ENCODE results near the gene LMCD1.

The LMCD1 gene

GRCh38 chr3:8494327-8494726 lies 7.3 kb upstream of the LMCD1 start:
- H3K4me3 ChIP-seq (ENCODE audit: low read depth in 1 of 2, low read length in 2 of 2), result no peak overlapping the region
- H3K27me3 ChIP-seq (ENCODE audit: low read depth, low read length), result no peaks in the 10 kb centered on the region
- no peak overlapping the region for H3K27ac ChIP-seq (ENCODE audit: low read length)
- no peaks in the 10 kb centered on the region for H3K9me3 ChIP-seq (ENCODE audit: control insufficient read depth in 1 of 2, low read length in 2 of 2)
- H3K36me3 ChIP-seq (ENCODE audit: control insufficient read depth in 1 of 2, insufficient read depth in 2 of 2, low read length in 2 of 2), result no peaks in the 10 kb centered on the region
- peaks cover 0 to 4% of the 10 kb centered on the region in 2 donors for H3K4me1 ChIP-seq (ENCODE audit: control insufficient read depth in 1 of 2, insufficient read depth in 2 of 2, low read length in 2 of 2)

- H3K36me3 ChIP-seq (ENCODE audit: control insufficient read depth in 1 of 2, insufficient read depth in 2 of 2, low read length in 2 of 2), result no peaks in the 10 kb centered on the region
- no peak overlapping the region for H3K4me3 ChIP-seq (ENCODE audit: low read depth in 1 of 2, low read length in 2 of 2)
- H3K4me1 ChIP-seq (ENCODE audit: control insufficient read depth in 1 of 2, insufficient read depth in 2 of 2, low read length in 2 of 2), result peaks cover 0 to 6% of the 10 kb centered on the region in 2 donors
- no peaks in the 10 kb centered on the region for H3K9me3 ChIP-seq (ENCODE audit: control insufficient read depth in 1 of 2, low read length in 2 of 2)
- no peaks in the 10 kb centered on the region for H3K27me3 ChIP-seq (ENCODE audit: low read depth, low read length)
- no peak overlapping the region for H3K27ac ChIP-seq (ENCODE audit: low read length)
These were observed 4.0 kb upstream of the LMCD1 start for GRCh38 chr3:8497582-8497981.

GRCh38 chr3:8499181-8499611 lies 2.4 kb upstream of the LMCD1 start:
- Histone ChIP-seq H3K27me3 (ENCODE audit: low read depth, low read length) (no peaks in the 10 kb centered on the region), H3K4me1 (ENCODE audit: control insufficient read depth in 1 of 2, insufficient read depth in 2 of 2, low read length in 2 of 2) (peaks cover 0 to 6% of the 10 kb centered on the region in 2 donors), H3K4me3 (ENCODE audit: low read depth in 1 of 2, low read length in 2 of 2) (no peak overlapping the region), H3K36me3 (ENCODE audit: control insufficient read depth in 1 of 2, insufficient read depth in 2 of 2, low read length in 2 of 2) (no peaks in the 10 kb centered on the region), H3K9me3 (ENCODE audit: control insufficient read depth in 1 of 2, low read length in 2 of 2) (no peaks in the 10 kb centered on the region), H3K27ac (ENCODE audit: low read length) (no peak overlapping the region)

GRCh38 chr3:8500319-8500988 lies 1.2 kb upstream of the LMCD1 start:
- Histone ChIP-seq H3K9me3 (ENCODE audit: control insufficient read depth in 1 of 2, low read length in 2 of 2) (no peaks in the 10 kb centered on the region), H3K36me3 (ENCODE audit: control insufficient read depth in 1 of 2, insufficient read depth in 2 of 2, low read length in 2 of 2) (no peaks in the 10 kb centered on the region), H3K4me1 (ENCODE audit: control insufficient read depth in 1 of 2, insufficient read depth in 2 of 2, low read length in 2 of 2) (peaks cover 0 to 6% of the 10 kb centered on the region in 2 donors), H3K27me3 (ENCODE audit: low read depth, low read length) (no peaks in the 10 kb centered on the region), H3K4me3 (ENCODE audit: low read depth in 1 of 2, low read length in 2 of 2) (no peak overlapping the region), H3K27ac (ENCODE audit: low read length) (peak overlapping the region; percentile 18)

- no peaks in the 10 kb centered on the region for H3K9me3 ChIP-seq (ENCODE audit: control insufficient read depth in 1 of 2, low read length in 2 of 2)
- H3K4me3 ChIP-seq (ENCODE audit: low read depth in 1 of 2, low read length in 2 of 2), result peak overlapping the region; percentile 53 to 64
- peak overlapping the region; percentile 76 for H3K27ac ChIP-seq (ENCODE audit: low read length)
- H3K27me3 ChIP-seq (ENCODE audit: low read depth, low read length), result no peaks in the 10 kb centered on the region
- no peaks in the 10 kb centered on the region for H3K36me3 ChIP-seq (ENCODE audit: control insufficient read depth in 1 of 2, insufficient read depth in 2 of 2, low read length in 2 of 2)
- peaks cover 0 to 6% of the 10 kb centered on the region in 2 donors for H3K4me1 ChIP-seq (ENCODE audit: control insufficient read depth in 1 of 2, insufficient read depth in 2 of 2, low read length in 2 of 2)
These were observed 643 bp upstream of the LMCD1 start for GRCh38 chr3:8500989-8501370.

- Histone ChIP-seq H3K36me3 (ENCODE audit: control insufficient read depth in 1 of 2, insufficient read depth in 2 of 2, low read length in 2 of 2) (peaks cover 0 to 6% of the 10 kb centered on the region in 2 donors), H3K27me3 (ENCODE audit: low read depth, low read length) (no peaks in the 10 kb centered on the region), H3K9me3 (ENCODE audit: control insufficient read depth in 1 of 2, low read length in 2 of 2) (no peaks in the 10 kb centered on the region), H3K4me1 (ENCODE audit: control insufficient read depth in 1 of 2, insufficient read depth in 2 of 2, low read length in 2 of 2) (peaks cover 0 to 6% of the 10 kb centered on the region in 2 donors), H3K4me3 (ENCODE audit: low read depth in 1 of 2, low read length in 2 of 2) (peak overlapping the region; percentile 37 to 54), H3K27ac (ENCODE audit: low read length) (peak overlapping the region; percentile 52)
These were observed 1.8 kb downstream of the LMCD1 start for GRCh38 chr3:8503461-8503860.

GRCh38 chr3:8503871-8504610 lies 2.4 kb downstream of the LMCD1 start:
- peak overlapping the region; percentile 11 for H3K27ac ChIP-seq (ENCODE audit: low read length)
- H3K4me3 ChIP-seq (ENCODE audit: low read depth in 1 of 2, low read length in 2 of 2), result peak overlapping the region; percentile 37 to 54
- peaks cover 0 to 6% of the 10 kb centered on the region in 2 donors for H3K4me1 ChIP-seq (ENCODE audit: control insufficient read depth in 1 of 2, insufficient read depth in 2 of 2, low read length in 2 of 2)
- H3K9me3 ChIP-seq (ENCODE audit: control insufficient read depth in 1 of 2, low read length in 2 of 2), result no peaks in the 10 kb centered on the region
- peaks cover 0 to 6% of the 10 kb centered on the region in 2 donors for H3K36me3 ChIP-seq (ENCODE audit: control insufficient read depth in 1 of 2, insufficient read depth in 2 of 2, low read length in 2 of 2)
- H3K27me3 ChIP-seq (ENCODE audit: low read depth, low read length), result no peaks in the 10 kb centered on the region

GRCh38 chr3:8504611-8504973 lies 3.0 kb downstream of the LMCD1 start:
- H3K27ac ChIP-seq (ENCODE audit: low read length), result peak overlapping the region; percentile 11
- no peaks in the 10 kb centered on the region for H3K9me3 ChIP-seq (ENCODE audit: control insufficient read depth in 1 of 2, low read length in 2 of 2)
- H3K36me3 ChIP-seq (ENCODE audit: control insufficient read depth in 1 of 2, insufficient read depth in 2 of 2, low read length in 2 of 2), result peaks cover 0 to 6% of the 10 kb centered on the region in 2 donors
- peak overlapping the region; percentile 14 to 54 for H3K4me3 ChIP-seq (ENCODE audit: low read depth in 1 of 2, low read length in 2 of 2)
- H3K27me3 ChIP-seq (ENCODE audit: low read depth, low read length), result no peaks in the 10 kb centered on the region
- H3K4me1 ChIP-seq (ENCODE audit: control insufficient read depth in 1 of 2, insufficient read depth in 2 of 2, low read length in 2 of 2), result peaks cover 0 to 6% of the 10 kb centered on the region in 2 donors

- Histone ChIP-seq H3K4me1 (ENCODE audit: control insufficient read depth in 1 of 2, insufficient read depth in 2 of 2, low read length in 2 of 2) (peaks cover 0 to under 1% of the 10 kb centered on the region in 2 donors), H3K4me3 (ENCODE audit: low read depth in 1 of 2, low read length in 2 of 2) (peak overlapping the region in 1 of 2 donors; percentile 54), H3K9me3 (ENCODE audit: control insufficient read depth in 1 of 2, low read length in 2 of 2) (no peaks in the 10 kb centered on the region), H3K36me3 (ENCODE audit: control insufficient read depth in 1 of 2, insufficient read depth in 2 of 2, low read length in 2 of 2) (peaks cover 0 to 6% of the 10 kb centered on the region in 2 donors), H3K27me3 (ENCODE audit: low read depth, low read length) (no peaks in the 10 kb centered on the region), H3K27ac (ENCODE audit: low read length) (no peak overlapping the region)
These were observed 4.0 kb downstream of the LMCD1 start for GRCh38 chr3:8505621-8506020.

- Histone ChIP-seq H3K9me3 (ENCODE audit: control insufficient read depth in 1 of 2, low read length in 2 of 2) (no peaks in the 10 kb centered on the region), H3K36me3 (ENCODE audit: control insufficient read depth in 1 of 2, insufficient read depth in 2 of 2, low read length in 2 of 2) (peaks cover 0 to 6% of the 10 kb centered on the region in 2 donors), H3K4me3 (ENCODE audit: low read depth in 1 of 2, low read length in 2 of 2) (no peak overlapping the region), H3K4me1 (ENCODE audit: control insufficient read depth in 1 of 2, insufficient read depth in 2 of 2, low read length in 2 of 2) (no peaks in the 10 kb centered on the region), H3K27ac (ENCODE audit: low read length) (no peak overlapping the region), H3K27me3 (ENCODE audit: low read depth, low read length) (no peaks in the 10 kb centered on the region)
These were observed 5.0 kb downstream of the LMCD1 start for GRCh38 chr3:8506571-8507061.

GRCh38 chr3:8507496-8507895 lies 5.9 kb downstream of the LMCD1 start:
- no peak overlapping the region for H3K27ac ChIP-seq (ENCODE audit: low read length)
- peaks cover 0 to 6% of the 10 kb centered on the region in 2 donors for H3K36me3 ChIP-seq (ENCODE audit: control insufficient read depth in 1 of 2, insufficient read depth in 2 of 2, low read length in 2 of 2)
- no peaks in the 10 kb centered on the region for H3K4me1 ChIP-seq (ENCODE audit: control insufficient read depth in 1 of 2, insufficient read depth in 2 of 2, low read length in 2 of 2)
- H3K4me3 ChIP-seq (ENCODE audit: low read depth in 1 of 2, low read length in 2 of 2), result no peak overlapping the region
- H3K9me3 ChIP-seq (ENCODE audit: control insufficient read depth in 1 of 2, low read length in 2 of 2), result no peaks in the 10 kb centered on the region
- no peaks in the 10 kb centered on the region for H3K27me3 ChIP-seq (ENCODE audit: low read depth, low read length)
